ENCODE data around the gene DPM2. TPM values are rescaled to one million over a fixed set of nuclear protein-coding genes. Genes with fewer than 3 reads are reported as not detected.

Gene DPM2
- total and polyA plus RNA-seq, 2 of the 4 experiments (the other 2 are of a cell fraction) = 10.8 to 60.6 TPM

GRCh38 chr9:127940593-127940992, 2.9 kb upstream of the DPM2 start:
- no peak overlapping the region for H2AK5ac ChIP-seq (ENCODE audit: low read depth, low read length)
- intact Hi-C loops (cut with micrococcal nuclease) (loop anchor here (5.0 kb wide), 1 partner anchor 157 kb away; no protein-coding TSS in a partner anchor), dilution Hi-C loops (cut with HindIII; ENCODE audit: low sequenced_read_pairs, unreplicated experiment) (no loop called here), in situ Hi-C loops (cut with MboI; ENCODE audit: low sequenced_read_pairs) (no loop called here)
- no peak overlapping the region for H4K5ac ChIP-seq (ENCODE audit: low read depth, low read length)
- no peak overlapping the region for H3K14ac ChIP-seq (replicated peaks; ENCODE audit: low read depth, low read length)
- H3K4ac ChIP-seq (ENCODE audit: low read depth, low read length) = no peak overlapping the region
- H3K9me1 ChIP-seq (ENCODE audit: insufficient read depth, low read length) = peaks cover 17% of the 10 kb centered on the region
- H4K20me1 ChIP-seq (ENCODE audit: insufficient read depth, low read length) = peaks cover 29% of the 10 kb centered on the region
- H3K27ac ChIP-seq (ENCODE audit: insufficient read depth, low read length) = no peak overlapping the region
- POLR2A ChIA-PET (ENCODE audit: unreplicated experiment) = no interaction called here
- H3K4me1 ChIP-seq (ENCODE audit: control insufficient read depth, insufficient read depth, low read length) = peaks cover 17% of the 10 kb centered on the region
- no peak overlapping the region for H2BK120ac ChIP-seq (ENCODE audit: low read depth, low read length)
- no peak overlapping the region for H3K9ac ChIP-seq (ENCODE audit: low read depth, low read length)
- BruUV-seq (replicated peaks) = no TSS peak
- no peak overlapping the region for H2AK9ac ChIP-seq (replicated peaks; ENCODE audit: low read depth, low read length, poor library complexity)
- no peak overlapping the region for H3K23ac ChIP-seq (ENCODE audit: low read depth, low read length)
- no peaks in the 10 kb centered on the region for H3K9me3 ChIP-seq (ENCODE audit: control insufficient read depth, insufficient read depth, low read length)
- WGBS, 2 experiments (ENCODE audit: extremely low coverage in 2 of 2, insufficient read length in 1 of 2) = no CpG with 5 or more reads among the region's 4 CpGs
- H3K56ac ChIP-seq (ENCODE audit: extremely low read depth, insufficient read depth, low read length) = no peak overlapping the region
- no peak overlapping the region for H2BK20ac ChIP-seq (ENCODE audit: low read depth, low read length)
- no peak overlapping the region for H4K8ac ChIP-seq (ENCODE audit: low read depth in 2 of 2, low read length in 2 of 2)
- peaks cover 16 to 26% of the 10 kb centered on the region in 2 experiments; a peak in 3 of 4 replicates for H3K79me1 ChIP-seq (ENCODE audit: low read depth in 1 of 2, low read length in 2 of 2)
- H2BK15ac ChIP-seq (ENCODE audit: low read depth, low read length) = no peak overlapping the region
- no peak overlapping the region for H2AFZ ChIP-seq (replicated peaks; ENCODE audit: low read length, poor library complexity)
- CTCF ChIA-PET = interaction anchor here (1.6 kb wide), 1 partner anchor 177 kb away, joined by 3 read pairs; no protein-coding TSS in a partner anchor
- no peak overlapping the region for H2BK5ac ChIP-seq (ENCODE audit: low read depth, low read length, poor library complexity, severe bottlenecking)
- no peaks in the 10 kb centered on the region for H3K27me3 ChIP-seq (ENCODE audit: control insufficient read depth, insufficient read depth, low read length)
- DNase-seq (no peak), ATAC-seq (ENCODE audit: low read depth) (no peak)
- H3K36me3 ChIP-seq (ENCODE audit: control insufficient read depth, insufficient read depth, low read length) = peaks cover 32% of the 10 kb centered on the region
- H3K18ac ChIP-seq (ENCODE audit: low read depth, low read length) = no peak overlapping the region
- H3K4me3 ChIP-seq (ENCODE audit: insufficient read depth, low read depth, low read length) = no peak overlapping the region
- TF ChIP-seq RAD21 (IDR thresholded peaks at IDR 0.05; ENCODE audit: low read length) = no peak
- no peak for TF ChIP-seq MAFK (IDR thresholded peaks at IDR 0.05; ENCODE audit: low read depth, low read length)
- no peak for TF ChIP-seq CTCF (conservative IDR thresholded peaks at IDR 0.05; ENCODE audit: low read depth, low read length)
- no peak for TF ChIP-seq USF2 (IDR thresholded peaks at IDR 0.05; ENCODE audit: low read depth, low read length)
- TF ChIP-seq MXI1 (IDR thresholded peaks at IDR 0.05; ENCODE audit: borderline replicate concordance, low read depth, low read length) = no peak
- no peak for TF ChIP-seq SMC3 (IDR thresholded peaks at IDR 0.05; ENCODE audit: low read depth, low read length)
- no peak for TF ChIP-seq MAZ (IDR thresholded peaks at IDR 0.05; ENCODE audit: borderline replicate concordance, low read depth, low read length)
- no peak for TF ChIP-seq FOS (IDR thresholded peaks at IDR 0.05; ENCODE audit: low read depth, low read length)
- TF ChIP-seq NFE2L2 (IDR thresholded peaks at IDR 0.05; ENCODE audit: low read depth, low read length) = no peak
- no peak for TF ChIP-seq CHD1 (IDR thresholded peaks at IDR 0.05; ENCODE audit: low read depth, low read length)
- TF ChIP-seq POLR2A (IDR thresholded peaks at IDR 0.05; ENCODE audit: low read depth, low read length) = no peak
- TF ChIP-seq RFX5 (IDR thresholded peaks at IDR 0.05; ENCODE audit: low read depth, low read length) = no peak
- TF ChIP-seq BHLHE40 (IDR thresholded peaks at IDR 0.05; ENCODE audit: low read depth, low read length) = no peak
- no peak for TF ChIP-seq CEBPB (IDR thresholded peaks at IDR 0.05; ENCODE audit: low read depth, low read length)
- no peak for TF ChIP-seq RCOR1 (IDR thresholded peaks at IDR 0.05; ENCODE audit: insufficient replicate concordance, low read length)
- no peak overlapping the region for H4K91ac ChIP-seq (ENCODE audit: insufficient read depth, low read depth, low read length)
- no peak overlapping the region for H3K4me2 ChIP-seq (ENCODE audit: low read depth, low read length)

Measured in IMR-90 (cell line).